Measurements from ENCODE around the gene CELF2. TPM values are rescaled to one million over a fixed set of nuclear protein-coding genes. Genes with fewer than 3 reads are reported as not detected.

The CELF2 gene
- total RNA-seq, 3 donors from 2014 or later: 40.0 to 178 (median 45.6) TPM

DNA sequence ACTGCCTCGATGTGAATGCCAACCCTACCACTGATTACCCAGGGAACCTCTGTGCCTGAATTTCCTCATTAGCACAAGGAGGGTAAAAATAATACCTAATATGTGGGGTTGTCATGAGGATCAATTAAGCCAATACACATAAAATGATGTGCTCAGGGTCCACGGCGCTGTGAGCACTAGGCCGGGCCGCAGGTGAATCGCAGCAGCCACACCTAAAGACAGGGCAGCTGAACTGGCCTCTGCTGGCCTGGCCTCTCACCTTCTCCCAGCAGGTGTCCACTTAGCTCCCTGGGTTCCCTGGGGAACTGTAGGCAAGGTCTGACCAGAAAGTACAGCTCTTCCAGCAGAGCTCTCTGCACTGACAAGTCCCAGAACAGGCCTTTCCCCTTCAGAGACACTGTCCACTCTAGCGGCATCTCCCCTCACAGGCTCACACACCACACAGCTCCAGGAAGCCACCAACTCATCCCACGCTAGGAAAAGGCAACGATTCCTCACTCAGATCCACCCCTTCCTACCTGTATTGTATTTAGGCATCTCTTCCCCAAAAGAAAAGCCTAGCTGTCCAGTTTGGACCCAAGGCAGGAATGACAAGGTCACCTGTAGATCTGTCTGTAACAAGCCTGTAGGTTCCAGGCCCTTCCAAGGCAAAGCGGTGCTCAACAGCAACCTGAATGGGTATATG lies 320.6 kb downstream of the CELF2 start:
- no peaks in the 10 kb centered on the region for H3K36me3 ChIP-seq
- H3K4me3 ChIP-seq: no peak overlapping the region
- H3K9me3 ChIP-seq: no peaks in the 10 kb centered on the region
- peaks cover 0 to 12% of the 10 kb centered on the region in 2 donors for H3K27me3 ChIP-seq
- intact Hi-C loops (cut with DNase I; ENCODE audit: low total_unique reads): no loop called here
- no peak for TF ChIP-seq POLR2A (IDR thresholded peaks at IDR 0.05)
- no peak for TF ChIP-seq POLR2AphosphoS5 (IDR thresholded peaks at IDR 0.05)
- TF ChIP-seq, protein P1, sequence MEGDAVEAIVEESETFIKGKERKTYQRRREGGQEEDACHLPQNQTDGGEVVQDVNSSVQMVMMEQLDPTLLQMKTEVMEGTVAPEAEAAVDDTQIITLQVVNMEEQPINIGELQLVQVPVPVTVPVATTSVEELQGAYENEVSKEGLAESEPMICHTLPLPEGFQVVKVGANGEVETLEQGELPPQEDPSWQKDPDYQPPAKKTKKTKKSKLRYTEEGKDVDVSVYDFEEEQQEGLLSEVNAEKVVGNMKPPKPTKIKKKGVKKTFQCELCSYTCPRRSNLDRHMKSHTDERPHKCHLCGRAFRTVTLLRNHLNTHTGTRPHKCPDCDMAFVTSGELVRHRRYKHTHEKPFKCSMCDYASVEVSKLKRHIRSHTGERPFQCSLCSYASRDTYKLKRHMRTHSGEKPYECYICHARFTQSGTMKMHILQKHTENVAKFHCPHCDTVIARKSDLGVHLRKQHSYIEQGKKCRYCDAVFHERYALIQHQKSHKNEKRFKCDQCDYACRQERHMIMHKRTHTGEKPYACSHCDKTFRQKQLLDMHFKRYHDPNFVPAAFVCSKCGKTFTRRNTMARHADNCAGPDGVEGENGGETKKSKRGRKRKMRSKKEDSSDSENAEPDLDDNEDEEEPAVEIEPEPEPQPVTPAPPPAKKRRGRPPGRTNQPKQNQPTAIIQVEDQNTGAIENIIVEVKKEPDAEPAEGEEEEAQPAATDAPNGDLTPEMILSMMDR (IDR thresholded peaks at IDR 0.05): no peak
- DNase-seq (ENCODE audit: low spot score in 2 of 2): no peak
- H3K27ac ChIP-seq: no peak overlapping the region
- H3K4me1 ChIP-seq: no peaks in the 10 kb centered on the region

- TF ChIP-seq POLR2AphosphoS5 (IDR thresholded peaks at IDR 0.05) (no peak), POLR2A (IDR thresholded peaks at IDR 0.05) (no peak)
- TF ChIP-seq, protein P1 (IDR thresholded peaks at IDR 0.05): no peak
- intact Hi-C loops (cut with DNase I; ENCODE audit: low total_unique reads): no loop called here
- H3K4me3 ChIP-seq: no peak overlapping the region
- H3K4me1 ChIP-seq: no peaks in the 10 kb centered on the region
- DNase-seq (ENCODE audit: low spot score in 2 of 2): no peak
- no peak overlapping the region for H3K27ac ChIP-seq
- no peaks in the 10 kb centered on the region for H3K36me3 ChIP-seq
- no peaks in the 10 kb centered on the region for H3K9me3 ChIP-seq
- peaks cover 0 to 12% of the 10 kb centered on the region in 2 donors for H3K27me3 ChIP-seq
Observed at GRCh38 chr10:11339013-11339412, 321.3 kb downstream of the CELF2 start.

DNA sequence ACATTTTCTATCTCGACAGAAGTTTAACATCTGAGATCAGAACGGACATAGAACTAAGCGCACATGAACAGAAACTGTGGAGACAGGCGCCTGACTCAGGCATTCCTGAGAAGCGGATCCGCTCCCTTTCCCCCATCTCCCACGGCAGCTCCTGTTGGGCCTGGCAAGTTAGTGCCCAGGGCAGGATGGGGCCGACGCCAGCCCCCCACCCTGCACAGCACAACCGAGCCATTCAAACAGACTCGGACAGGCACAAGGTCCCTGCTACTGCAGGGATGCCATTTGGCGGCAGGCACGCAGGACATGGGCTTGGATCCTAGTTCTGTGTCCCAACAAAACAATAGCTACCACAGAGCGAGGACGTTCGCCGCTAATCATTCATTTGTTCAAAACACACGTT lies 322.0 kb downstream of the CELF2 start:
- H3K9me3 ChIP-seq: no peaks in the 10 kb centered on the region
- TF ChIP-seq POLR2A (IDR thresholded peaks at IDR 0.05) (no peak), POLR2AphosphoS5 (IDR thresholded peaks at IDR 0.05) (no peak)
- H3K27me3 ChIP-seq: peaks cover 0 to 12% of the 10 kb centered on the region in 2 donors
- no peaks in the 10 kb centered on the region for H3K36me3 ChIP-seq
- H3K4me3 ChIP-seq: no peak overlapping the region
- DNase-seq (ENCODE audit: low spot score in 2 of 2): no peak
- intact Hi-C loops (cut with DNase I; ENCODE audit: low total_unique reads): no loop called here
- no peak overlapping the region for H3K27ac ChIP-seq
- H3K4me1 ChIP-seq: no peaks in the 10 kb centered on the region

DNA sequence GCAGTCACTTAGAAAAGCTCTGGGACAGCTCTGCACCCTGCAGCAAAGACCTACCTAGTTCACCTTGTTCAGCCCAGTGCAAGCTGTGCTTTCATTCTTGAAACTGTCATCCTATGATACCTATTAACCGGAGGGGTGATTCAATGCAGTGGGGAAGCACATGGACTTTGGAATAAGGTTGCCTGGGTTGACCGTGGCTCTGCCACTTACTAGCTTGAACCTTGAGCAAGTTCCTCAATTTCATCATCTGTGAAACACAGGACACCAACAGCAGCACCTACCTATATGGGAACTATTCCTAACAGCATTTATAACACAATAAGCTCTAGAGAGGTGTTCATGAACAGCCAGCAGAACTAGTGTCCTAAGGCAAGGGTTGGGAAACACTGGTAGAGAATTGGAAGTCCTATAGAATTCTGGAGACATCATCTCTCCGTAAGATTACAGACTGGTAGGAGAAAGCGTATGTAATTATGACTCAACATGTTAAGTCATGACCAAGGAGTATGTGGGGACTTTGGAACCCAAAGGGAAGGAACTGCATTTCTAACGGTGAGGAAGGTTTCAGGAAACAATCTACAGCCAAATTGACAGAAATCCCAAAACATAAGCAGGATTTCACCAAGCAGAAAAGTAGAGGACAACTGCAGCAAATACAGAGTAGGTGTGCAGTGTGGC lies 323.8 kb downstream of the CELF2 start:
- H3K27ac ChIP-seq: no peak overlapping the region
- intact Hi-C loops (cut with DNase I; ENCODE audit: low total_unique reads): no loop called here
- no peaks in the 10 kb centered on the region for H3K36me3 ChIP-seq
- H3K4me3 ChIP-seq: no peak overlapping the region
- DNase-seq (ENCODE audit: low spot score in 2 of 2): no peak
- H3K27me3 ChIP-seq: peaks cover 0 to 12% of the 10 kb centered on the region in 2 donors
- TF ChIP-seq, protein P1 (IDR thresholded peaks at IDR 0.05): no peak
- no peak for TF ChIP-seq POLR2A (IDR thresholded peaks at IDR 0.05)
- no peak for TF ChIP-seq POLR2AphosphoS5 (IDR thresholded peaks at IDR 0.05)
- H3K9me3 ChIP-seq: no peaks in the 10 kb centered on the region
- H3K4me1 ChIP-seq: no peaks in the 10 kb centered on the region

DNA sequence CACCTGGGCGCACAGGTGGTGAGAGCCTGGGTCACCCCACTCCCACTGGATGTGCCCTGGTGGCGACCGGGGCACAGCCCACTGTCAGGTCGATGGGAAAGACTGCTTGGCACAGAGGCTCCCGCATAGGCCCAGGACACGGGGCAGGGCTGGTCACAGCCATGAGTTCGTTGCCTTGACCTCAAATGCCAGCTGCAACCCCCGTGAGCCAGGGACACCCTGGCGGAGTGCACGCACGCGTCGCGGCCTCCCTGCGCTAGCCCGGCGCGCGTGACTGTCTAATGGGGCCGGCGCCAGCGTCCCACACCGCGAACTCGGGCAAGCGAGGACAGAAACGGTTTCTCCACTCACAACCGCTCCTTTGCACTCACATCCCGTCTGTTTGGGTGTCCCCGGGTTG lies 326.4 kb downstream of the CELF2 start:
- Histone ChIP-seq H3K4me1 (no peaks in the 10 kb centered on the region), H3K27ac (no peak overlapping the region), H3K27me3 (peaks cover 0 to 12% of the 10 kb centered on the region in 2 donors), H3K36me3 (no peaks in the 10 kb centered on the region), H3K4me3 (no peak overlapping the region), H3K9me3 (no peaks in the 10 kb centered on the region)
- TF ChIP-seq, protein P1 (IDR thresholded peaks at IDR 0.05): no peak
- no peak for TF ChIP-seq POLR2A (IDR thresholded peaks at IDR 0.05)
- no peak for DNase-seq (ENCODE audit: low spot score in 2 of 2)
- intact Hi-C loops (cut with DNase I; ENCODE audit: low total_unique reads): no loop called here
